CD14-positive monocyte (primary cell): ENCODE results near the gene MDFI. TPM values are rescaled to one million over a fixed set of nuclear protein-coding genes. Genes with fewer than 3 reads are reported as not detected.

Experiments used
- DNase-seq, 3 donors: peaks; one replicate each; pipeline ENCODE4 v3.0.0-alpha.2; 2011 to 2022
- H2AFZ ChIP-seq: 2 replicates; pipeline ENCODE4 v1.6.0; 2012; ENCODE audit warnings: mild to moderate bottlenecking, low read depth, low read length, inconsistent platforms; ENCODE audit not compliant: insufficient read depth, poor library complexity, severe bottlenecking
- H3K27ac ChIP-seq, 2 donors: 1 replicate in 1 of 2; 2 replicates in 1 of 2; pipeline ENCODE4 v1.5.1; 2012 to 2013; ENCODE audit warnings: low read length in 2 of 2, control low read depth in 1 of 2, inconsistent platforms in 1 of 2, low read depth in 1 of 2, mild to moderate bottlenecking in 1 of 2
- H3K27me3 ChIP-seq, 2 donors: one replicate each; pipeline versions ENCODE4 v1.6.0 to v1.6.1; 2011 to 2013; ENCODE audit warnings: low read length in 2 of 2; ENCODE audit not compliant: control insufficient read depth in 2 of 2, insufficient read depth in 2 of 2
- H3K36me3 ChIP-seq, 2 donors: replicated peaks in 1 of 2; 1 replicate in 1 of 2; 2 replicates in 1 of 2; pipeline versions ENCODE4 v1.5.1 to v1.6.1; 2012 to 2013; ENCODE audit warnings: low read length in 2 of 2, control low read depth in 1 of 2, inconsistent platforms in 1 of 2, mild to moderate bottlenecking in 1 of 2; ENCODE audit not compliant: insufficient read depth in 2 of 2, control insufficient read depth in 1 of 2
- H3K4me1 ChIP-seq, 2 donors: 1 replicate in 1 of 2; 2 replicates in 1 of 2; pipeline versions ENCODE4 v1.5.1 to v1.6.1; 2012 to 2013; ENCODE audit warnings: low read length in 2 of 2, control low read depth in 1 of 2, inconsistent platforms in 1 of 2, mild to moderate bottlenecking in 1 of 2, moderate library complexity in 1 of 2; ENCODE audit not compliant: insufficient read depth in 2 of 2, control insufficient read depth in 1 of 2
- H3K4me2 ChIP-seq: replicated peaks from 2 replicates; pipeline ENCODE3; 2012; ENCODE audit warnings: low read length, moderate library complexity, mild to moderate bottlenecking; ENCODE audit not compliant: poor library complexity, severe bottlenecking; ENCODE audit errors: extremely low read depth
- H3K4me3 ChIP-seq, 3 experiments: fragments of 200-600 bp in 1 of 3; sonication (generic) in 1 of 3; replicated peaks in 1 of 3; 1 replicate in 2 of 3; 2 replicates in 1 of 3; pipeline ENCODE4 v1.5.1; 2011 to 2013; ENCODE audit warnings: low read length in 3 of 3, mild to moderate bottlenecking in 3 of 3, control low read depth in 2 of 3, low read depth in 2 of 3, inconsistent platforms in 1 of 3, moderate library complexity in 1 of 3
- H3K79me2 ChIP-seq: 2 replicates; pipeline ENCODE4 v1.6.0; 2012; ENCODE audit warnings: mild to moderate bottlenecking, control low read depth, inconsistent platforms, low read length, moderate library complexity; ENCODE audit not compliant: insufficient read depth
- H3K9ac ChIP-seq: 2 replicates; pipeline ENCODE4 v1.6.0; 2017; ENCODE audit warnings: low read length, mild to moderate bottlenecking; ENCODE audit not compliant: insufficient read depth, poor library complexity, severe bottlenecking
- H3K9me3 ChIP-seq, 2 donors: replicated peaks in 1 of 2; 1 replicate in 1 of 2; 2 replicates in 1 of 2; pipeline versions ENCODE4 v1.5.1 to v1.6.1; 2012 to 2013; ENCODE audit warnings: low read length in 2 of 2, control low read depth in 1 of 2; ENCODE audit not compliant: control insufficient read depth in 1 of 2, insufficient read depth in 1 of 2
- H4K20me1 ChIP-seq: 2 replicates; pipeline ENCODE4 v1.6.0; 2012; ENCODE audit warnings: mild to moderate bottlenecking, low read length, control low read depth, moderate library complexity; ENCODE audit not compliant: insufficient read depth
- H3K27ac Mint-ChIP-seq, 7 donors: one replicate each; pipeline ENCODE4 v1.8.0; 2020; ENCODE audit warnings: mild to moderate bottlenecking in 7 of 7, mixed read lengths in 7 of 7, moderate library complexity in 6 of 7, inconsistent platforms in 2 of 7
- H3K27me3 Mint-ChIP-seq, 3 donors: one replicate each; pipeline ENCODE4 v1.8.0; 2021 to 2022; ENCODE audit warnings: low read depth in 3 of 3, mild to moderate bottlenecking in 3 of 3, mixed read lengths in 3 of 3, moderate library complexity in 3 of 3, inconsistent platforms in 1 of 3
- H3K36me3 Mint-ChIP-seq, 2 donors: one replicate each; pipeline ENCODE4 v1.8.0; 2020; ENCODE audit warnings: mixed read lengths in 2 of 2, inconsistent platforms in 1 of 2, mild to moderate bottlenecking in 1 of 2
- H3K4me1 Mint-ChIP-seq: one replicate; pipeline ENCODE4 v1.8.0; 2020; ENCODE audit warnings: mild to moderate bottlenecking, mixed read lengths
- H3K4me3 Mint-ChIP-seq, 2 donors: one replicate each; pipeline ENCODE4 v1.8.0; 2020; ENCODE audit warnings: mild to moderate bottlenecking in 2 of 2, mixed read lengths in 2 of 2, moderate library complexity in 1 of 2
- H3K9me3 Mint-ChIP-seq, 7 donors: one replicate each; pipeline ENCODE4 v1.8.0; 2020 to 2022; ENCODE audit warnings: mixed read lengths in 7 of 7, mild to moderate bottlenecking in 6 of 7, moderate library complexity in 6 of 7, inconsistent platforms in 2 of 7
- WGBS: methylation state at CpG from one replicate; pipeline ENCODE4 v1.1.5; 2013; ENCODE audit warnings: missing lambda C conversion rate; ENCODE audit not compliant: insufficient coverage; 5-methylcytosine and 5-hydroxymethylcytosine counted together
- intact Hi-C, 2 donors: fragments of 100-400 bp; cut with micrococcal nuclease; formaldehyde crosslinking; loops; one replicate each; pipeline versions ENCODE4 v1.15.0 to v1.15.1; 2023
- polyA plus RNA-seq, 3 donors: library from polyadenylated mRNA; depleted of rRNA in 1 of 3; unstranded in 2 of 3; stranded (reverse) in 1 of 3; fragments of 300-500 nt in 2 of 3; fragments of >200 nt in 1 of 3; fragmentation: Illumina TruSeq in 2 of 3; gene quantifications; 1 replicate in 2 of 3; 2 replicates in 1 of 3; pipeline ENCODE4 v1.2.3, GENCODE V29; 2012 to 2021
- TF ChIP-seq, protein P1 (sequence below): fragments of 200-600 bp; IDR thresholded peaks from one replicate; pipeline ENCODE4 v1.8.0; 2022; ENCODE audit warnings: antibody characterized with exemption, mild to moderate bottlenecking

The MDFI gene
- polyA plus RNA-seq, 3 donors: not detected

DNA sequence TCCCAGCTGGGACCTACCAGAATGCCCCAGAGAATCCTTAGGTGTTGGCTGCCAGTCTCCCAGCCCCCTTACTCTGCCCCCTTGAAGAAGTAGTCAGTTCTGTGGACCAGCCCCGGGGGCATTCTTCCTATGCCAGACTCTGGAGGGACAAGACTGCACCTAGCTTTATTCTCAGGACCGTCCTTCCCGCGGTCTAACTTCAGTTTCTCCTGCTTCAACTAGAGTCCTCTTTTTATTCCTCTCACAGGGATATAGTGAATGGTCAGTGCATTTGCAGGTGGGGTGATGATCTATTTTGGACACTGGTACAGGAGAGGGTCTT, 35.9 kb upstream of the MDFI start:
- H3K79me2 ChIP-seq: no peaks in the 10 kb centered on the region
- Mint-ChIP-seq H3K4me1 (peaks cover 13% of the 10 kb centered on the region), H3K9me3 (no peaks in the 10 kb centered on the region), H3K27ac (no peak overlapping the region), H3K27me3 (peaks cover 1 to 8% (median 6%) of the 10 kb centered on the region in 3 donors), H3K36me3 (peaks cover 5 to 22% of the 10 kb centered on the region in 2 donors), H3K4me3 (no peak overlapping the region)
- H3K9ac ChIP-seq: no peak overlapping the region
- 67% methylated on average over 1 of the region's 4 CpGs for WGBS
- no peak overlapping the region for H3K4me3 ChIP-seq
- H3K27me3 ChIP-seq: no peaks in the 10 kb centered on the region
- H2AFZ ChIP-seq: no peak overlapping the region
- no peak overlapping the region for H3K4me2 ChIP-seq
- H3K4me1 ChIP-seq: peaks cover 0 to 6% of the 10 kb centered on the region in 2 donors
- H4K20me1 ChIP-seq: no peaks in the 10 kb centered on the region
- H3K9me3 ChIP-seq: no peaks in the 10 kb centered on the region
- TF ChIP-seq, protein P1, sequence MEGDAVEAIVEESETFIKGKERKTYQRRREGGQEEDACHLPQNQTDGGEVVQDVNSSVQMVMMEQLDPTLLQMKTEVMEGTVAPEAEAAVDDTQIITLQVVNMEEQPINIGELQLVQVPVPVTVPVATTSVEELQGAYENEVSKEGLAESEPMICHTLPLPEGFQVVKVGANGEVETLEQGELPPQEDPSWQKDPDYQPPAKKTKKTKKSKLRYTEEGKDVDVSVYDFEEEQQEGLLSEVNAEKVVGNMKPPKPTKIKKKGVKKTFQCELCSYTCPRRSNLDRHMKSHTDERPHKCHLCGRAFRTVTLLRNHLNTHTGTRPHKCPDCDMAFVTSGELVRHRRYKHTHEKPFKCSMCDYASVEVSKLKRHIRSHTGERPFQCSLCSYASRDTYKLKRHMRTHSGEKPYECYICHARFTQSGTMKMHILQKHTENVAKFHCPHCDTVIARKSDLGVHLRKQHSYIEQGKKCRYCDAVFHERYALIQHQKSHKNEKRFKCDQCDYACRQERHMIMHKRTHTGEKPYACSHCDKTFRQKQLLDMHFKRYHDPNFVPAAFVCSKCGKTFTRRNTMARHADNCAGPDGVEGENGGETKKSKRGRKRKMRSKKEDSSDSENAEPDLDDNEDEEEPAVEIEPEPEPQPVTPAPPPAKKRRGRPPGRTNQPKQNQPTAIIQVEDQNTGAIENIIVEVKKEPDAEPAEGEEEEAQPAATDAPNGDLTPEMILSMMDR: no peak
- no peak for DNase-seq
- H3K36me3 ChIP-seq: peaks cover 0 to 3% of the 10 kb centered on the region in 2 donors
- H3K27ac ChIP-seq: no peak overlapping the region
- intact Hi-C loops: loop anchor here (5.0 to 10.0 kb wide), 3 partner anchors 80 to 172 kb away; partner anchors contain the start of gene FRS3 (in 1 of the 2)

DNA sequence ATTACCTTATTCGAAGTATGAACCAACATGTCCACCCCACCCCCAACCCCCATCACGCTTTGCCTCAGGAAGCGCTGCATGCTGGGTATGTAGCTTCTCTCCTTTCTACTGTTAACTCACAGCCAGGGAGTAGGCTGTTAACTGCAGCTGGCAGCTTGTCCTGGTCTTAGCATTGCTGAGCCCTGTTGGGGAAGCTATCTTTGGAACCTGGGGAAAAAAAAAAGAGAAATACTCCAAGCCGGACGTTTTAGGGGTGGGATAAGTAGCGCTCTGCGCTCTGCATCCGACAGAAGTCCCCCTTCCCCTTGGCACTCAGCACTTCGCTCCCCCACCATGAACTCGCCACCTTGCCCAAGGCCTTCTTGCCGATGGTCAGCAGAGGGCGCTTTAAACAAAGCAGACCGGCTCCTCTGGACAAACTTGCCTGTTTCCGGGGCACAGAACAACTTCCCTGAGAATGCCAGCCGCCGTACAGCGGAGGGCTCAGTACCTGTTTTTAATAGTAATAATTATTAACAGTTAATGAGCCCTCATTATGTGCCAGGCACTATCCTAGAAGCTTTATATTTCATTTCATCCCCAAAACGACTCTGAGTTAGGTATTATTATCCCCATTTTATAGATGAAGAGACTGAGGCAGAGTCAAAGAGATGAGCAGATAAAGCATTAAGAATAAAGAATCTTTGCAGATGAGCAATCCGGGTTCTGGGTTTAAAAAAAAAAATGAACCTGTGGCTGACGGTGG, 35.2 kb upstream of the MDFI start:
- Mint-ChIP-seq H3K4me3 (no peak overlapping the region), H3K4me1 (peaks cover 13% of the 10 kb centered on the region), H3K27me3 (peaks cover 2 to 8% (median 6%) of the 10 kb centered on the region in 3 donors), H3K36me3 (peaks cover 5 to 20% of the 10 kb centered on the region in 2 donors), H3K9me3 (no peaks in the 10 kb centered on the region), H3K27ac (peak overlapping the region in 1 of 7 donors; percentile 20)
- H3K4me1 ChIP-seq: peaks cover 0 to 6% of the 10 kb centered on the region in 2 donors
- no peak overlapping the region for H3K27ac ChIP-seq
- H3K9me3 ChIP-seq: no peaks in the 10 kb centered on the region
- TF ChIP-seq, protein P1: peak; percentile 85
- H3K4me3 ChIP-seq: no peak overlapping the region
- peak; percentile 69 to 79 (median 73) for DNase-seq
- H3K4me2 ChIP-seq: peak overlapping the region; percentile 13
- no peaks in the 10 kb centered on the region for H4K20me1 ChIP-seq
- no peaks in the 10 kb centered on the region for H3K79me2 ChIP-seq
- H2AFZ ChIP-seq: no peak overlapping the region
- no peaks in the 10 kb centered on the region for H3K27me3 ChIP-seq
- no peak overlapping the region for H3K9ac ChIP-seq
- WGBS: 11% methylated on average over 9 of the region's 20 CpGs
- intact Hi-C loops: loop anchor here (5.0 to 10.0 kb wide), 3 partner anchors 79 to 172 kb away; partner anchors contain the start of gene FRS3 (in 1 of the 2)
- peaks cover 0 to 3% of the 10 kb centered on the region in 2 donors for H3K36me3 ChIP-seq
